Uterus (tissue), 2 donors: ENCODE measurements around the gene WBP1L.

Experiments used
- CTCF ChIP-seq, 4 experiments: fragments of 200-600 bp in 2 of 4; fragments of 450-650 bp in 2 of 4; sonication (generic) in 2 of 4; IDR thresholded peaks; one replicate each; pipeline ENCODE4 v1.5.1; 2016 to 2019; ENCODE audit warnings: antibody characterized with exemption in 4 of 4, mild to moderate bottlenecking in 2 of 4, moderate library complexity in 1 of 4
- POLR2A ChIP-seq, 2 donors: fragments of 450-650 bp; IDR thresholded peaks; one replicate each; pipeline ENCODE4 v1.6.1; 2016; ENCODE audit warnings: antibody characterized with exemption in 2 of 2, mild to moderate bottlenecking in 1 of 2, moderate library complexity in 1 of 2

- TF ChIP-seq CTCF (IDR thresholded peaks at IDR 0.05) = no peak
- TF ChIP-seq POLR2A (IDR thresholded peaks at IDR 0.05) = no peak
These were observed 30.2 kb downstream of the WBP1L start for GRCh38 chr10:102773986-102774385.
